ENCODE measurements around the gene STATH.

The STATH gene, protein sequence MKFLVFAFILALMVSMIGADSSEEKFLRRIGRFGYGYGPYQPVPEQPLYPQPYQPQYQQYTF

GRCh38 chr4:69995526-69996016 lies at the start of gene STATH:
Gene STATH, plus strand, starts transcription at chr4:69995966. Its CDS starts 2,472 bp downstream, at chr4:69998438.
- H3K9ac ChIP-seq (ENCODE audit: low read depth, low read length) = no peak within 1 kb of the TSS
- H3K4me1 ChIP-seq (ENCODE audit: control insufficient read depth, insufficient read depth, low read length) = no peaks in the 10 kb centered on the region
- no peaks in the 10 kb centered on the region for H3K36me3 ChIP-seq (ENCODE audit: control insufficient read depth, insufficient read depth, low read length)
- no peaks in the 10 kb centered on the region for H3K27me3 ChIP-seq (ENCODE audit: control insufficient read depth, insufficient read depth, low read length)
- no peak within 1 kb of the TSS for H3K4me3 ChIP-seq (ENCODE audit: low read depth, low read length)
- H3K9me3 ChIP-seq (ENCODE audit: control insufficient read depth, insufficient read depth, low read length) = no peaks in the 10 kb centered on the region

- Histone ChIP-seq H3K4me3 (ENCODE audit: low read depth, low read length) (no peak overlapping the region), H3K27me3 (ENCODE audit: control insufficient read depth, insufficient read depth, low read length) (no peaks in the 10 kb centered on the region), H3K9ac (ENCODE audit: low read depth, low read length) (no peak overlapping the region), H3K4me1 (ENCODE audit: control insufficient read depth, insufficient read depth, low read length) (no peaks in the 10 kb centered on the region), H3K36me3 (ENCODE audit: control insufficient read depth, insufficient read depth, low read length) (no peaks in the 10 kb centered on the region), H3K9me3 (ENCODE audit: control insufficient read depth, insufficient read depth, low read length) (no peaks in the 10 kb centered on the region)
Observed at GRCh38 chr4:69951602-69952001, 44.2 kb upstream of the STATH start.

DNA sequence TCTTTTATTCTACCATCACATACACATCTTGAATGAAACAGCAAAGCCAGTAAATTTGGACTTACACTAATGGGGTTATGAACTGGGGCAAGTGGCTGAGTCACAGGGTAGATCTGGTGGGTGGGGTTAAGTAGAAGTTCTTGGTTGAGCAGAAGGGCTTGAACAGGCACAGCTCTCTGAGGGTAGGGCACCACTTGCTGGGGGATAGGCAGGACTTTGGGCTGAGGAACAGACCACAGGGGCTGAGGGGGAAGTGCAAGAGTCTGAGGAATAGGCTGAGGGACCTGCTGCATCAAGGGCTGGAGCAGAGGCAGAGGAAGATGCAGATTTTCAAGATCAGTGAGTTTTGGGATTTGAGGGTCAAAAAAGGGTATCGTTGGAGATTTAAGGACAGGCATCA lies 38.6 kb upstream of the STATH start:
- no peaks in the 10 kb centered on the region for H3K27me3 ChIP-seq (ENCODE audit: control insufficient read depth, insufficient read depth, low read length)
- no peak overlapping the region for H3K9ac ChIP-seq (ENCODE audit: low read depth, low read length)
- no peaks in the 10 kb centered on the region for H3K4me1 ChIP-seq (ENCODE audit: control insufficient read depth, insufficient read depth, low read length)
- H3K36me3 ChIP-seq (ENCODE audit: control insufficient read depth, insufficient read depth, low read length) = no peaks in the 10 kb centered on the region
- no peaks in the 10 kb centered on the region for H3K9me3 ChIP-seq (ENCODE audit: control insufficient read depth, insufficient read depth, low read length)
- no peak overlapping the region for H3K4me3 ChIP-seq (ENCODE audit: low read depth, low read length)

- Histone ChIP-seq H3K27me3 (ENCODE audit: control insufficient read depth, insufficient read depth, low read length) (no peaks in the 10 kb centered on the region), H3K9me3 (ENCODE audit: control insufficient read depth, insufficient read depth, low read length) (no peaks in the 10 kb centered on the region), H3K36me3 (ENCODE audit: control insufficient read depth, insufficient read depth, low read length) (no peaks in the 10 kb centered on the region), H3K4me1 (ENCODE audit: control insufficient read depth, insufficient read depth, low read length) (no peaks in the 10 kb centered on the region), H3K4me3 (ENCODE audit: low read depth, low read length) (no peak within 1 kb of the TSS), H3K9ac (ENCODE audit: low read depth, low read length) (no peak within 1 kb of the TSS)
Observed at GRCh38 chr4:69965628-69966027, 30.1 kb upstream of the STATH start, which contains the start of gene CSN2. Gene CSN2, minus strand, starts transcription at chr4:69965728. Its CDS starts 4,733 bp downstream, at chr4:69960995.

- H3K4me1 ChIP-seq (ENCODE audit: control insufficient read depth, insufficient read depth, low read length) = no peaks in the 10 kb centered on the region
- no peaks in the 10 kb centered on the region for H3K9me3 ChIP-seq (ENCODE audit: control insufficient read depth, insufficient read depth, low read length)
- H3K4me3 ChIP-seq (ENCODE audit: low read depth, low read length) = no peak overlapping the region
- H3K9ac ChIP-seq (ENCODE audit: low read depth, low read length) = no peak overlapping the region
- H3K36me3 ChIP-seq (ENCODE audit: control insufficient read depth, insufficient read depth, low read length) = no peaks in the 10 kb centered on the region
- no peaks in the 10 kb centered on the region for H3K27me3 ChIP-seq (ENCODE audit: control insufficient read depth, insufficient read depth, low read length)
Observed at GRCh38 chr4:69970071-69970470, 25.7 kb upstream of the STATH start.

GRCh38 chr4:69974631-69975030 lies 21.1 kb upstream of the STATH start:
- H3K4me3 ChIP-seq (ENCODE audit: low read depth, low read length) = no peak overlapping the region
- H3K4me1 ChIP-seq (ENCODE audit: control insufficient read depth, insufficient read depth, low read length) = no peaks in the 10 kb centered on the region
- no peaks in the 10 kb centered on the region for H3K36me3 ChIP-seq (ENCODE audit: control insufficient read depth, insufficient read depth, low read length)
- H3K27me3 ChIP-seq (ENCODE audit: control insufficient read depth, insufficient read depth, low read length) = no peaks in the 10 kb centered on the region
- no peaks in the 10 kb centered on the region for H3K9me3 ChIP-seq (ENCODE audit: control insufficient read depth, insufficient read depth, low read length)
- no peak overlapping the region for H3K9ac ChIP-seq (ENCODE audit: low read depth, low read length)

- Histone ChIP-seq H3K9ac (ENCODE audit: low read depth, low read length) (no peak overlapping the region), H3K27me3 (ENCODE audit: control insufficient read depth, insufficient read depth, low read length) (no peaks in the 10 kb centered on the region), H3K9me3 (ENCODE audit: control insufficient read depth, insufficient read depth, low read length) (no peaks in the 10 kb centered on the region), H3K4me3 (ENCODE audit: low read depth, low read length) (no peak overlapping the region), H3K36me3 (ENCODE audit: control insufficient read depth, insufficient read depth, low read length) (no peaks in the 10 kb centered on the region), H3K4me1 (ENCODE audit: control insufficient read depth, insufficient read depth, low read length) (no peaks in the 10 kb centered on the region)
Observed at GRCh38 chr4:69977582-69977981, 18.2 kb upstream of the STATH start.

DNA sequence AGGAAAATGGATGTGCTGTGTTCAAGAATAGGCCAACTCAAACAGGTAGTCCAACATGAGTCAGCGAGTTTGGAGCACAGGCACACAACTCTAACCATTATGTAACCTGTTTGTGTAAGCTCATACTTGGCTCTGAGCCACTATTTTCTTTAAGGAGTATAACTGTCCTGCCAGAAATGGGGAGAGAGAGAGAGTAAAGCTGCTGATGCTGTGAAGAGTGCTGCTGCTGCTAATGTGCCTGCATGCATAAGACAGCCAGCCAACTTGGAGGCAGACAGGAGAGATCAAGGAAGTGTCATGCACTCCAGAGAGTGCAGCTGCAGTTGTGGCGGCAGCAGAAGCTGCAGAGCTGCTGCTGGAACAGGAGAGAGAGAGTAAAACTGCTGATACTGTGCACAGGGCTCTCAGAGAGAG lies 11.7 kb upstream of the STATH start:
- H3K27me3 ChIP-seq (ENCODE audit: control insufficient read depth, insufficient read depth, low read length) = no peaks in the 10 kb centered on the region
- no peaks in the 10 kb centered on the region for H3K9me3 ChIP-seq (ENCODE audit: control insufficient read depth, insufficient read depth, low read length)
- no peak overlapping the region for H3K4me3 ChIP-seq (ENCODE audit: low read depth, low read length)
- no peaks in the 10 kb centered on the region for H3K4me1 ChIP-seq (ENCODE audit: control insufficient read depth, insufficient read depth, low read length)
- H3K9ac ChIP-seq (ENCODE audit: low read depth, low read length) = peak overlapping the region; percentile 50
- H3K36me3 ChIP-seq (ENCODE audit: control insufficient read depth, insufficient read depth, low read length) = no peaks in the 10 kb centered on the region

DNA sequence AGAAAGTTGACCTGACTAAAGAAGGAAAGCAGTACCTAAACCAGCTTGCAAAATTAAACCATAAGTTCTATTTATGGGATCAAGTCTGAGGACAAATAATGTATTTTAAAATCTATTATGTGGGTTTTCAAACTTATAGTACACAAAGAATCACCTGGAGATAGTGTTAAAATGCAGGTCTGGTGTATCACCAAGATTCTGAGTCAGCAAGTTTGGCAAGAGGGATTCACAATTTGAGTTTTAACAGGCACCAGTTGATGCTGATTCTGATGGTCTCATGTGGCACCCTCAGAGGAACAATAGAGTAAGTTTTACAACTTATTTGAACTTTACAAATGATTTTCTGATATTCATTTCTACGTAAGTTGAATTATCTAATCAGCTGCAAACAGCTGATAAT lies 9.1 kb upstream of the STATH start:
- Histone ChIP-seq H3K9ac (ENCODE audit: low read depth, low read length) (no peak overlapping the region), H3K4me3 (ENCODE audit: low read depth, low read length) (no peak overlapping the region), H3K9me3 (ENCODE audit: control insufficient read depth, insufficient read depth, low read length) (no peaks in the 10 kb centered on the region), H3K4me1 (ENCODE audit: control insufficient read depth, insufficient read depth, low read length) (no peaks in the 10 kb centered on the region), H3K36me3 (ENCODE audit: control insufficient read depth, insufficient read depth, low read length) (no peaks in the 10 kb centered on the region), H3K27me3 (ENCODE audit: control insufficient read depth, insufficient read depth, low read length) (no peaks in the 10 kb centered on the region)

DNA sequence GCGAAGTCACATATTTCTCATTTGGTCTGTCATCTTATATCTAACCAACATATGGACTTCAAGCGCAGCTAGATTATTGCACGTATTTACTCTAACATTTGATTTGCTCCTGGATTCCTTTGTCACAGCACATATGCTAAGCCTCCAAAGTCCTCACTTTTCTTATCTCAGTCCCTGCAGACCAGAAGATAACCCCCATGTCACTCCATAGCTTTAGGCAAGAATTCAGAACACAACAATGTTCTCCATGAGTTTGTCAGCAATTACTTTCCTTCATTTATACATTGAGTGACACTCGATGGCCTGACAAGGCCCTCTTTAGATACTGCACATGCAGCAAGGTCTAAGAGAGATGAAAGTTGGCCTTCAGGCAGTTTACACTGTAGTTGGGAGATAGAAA lies 4.8 kb upstream of the STATH start:
- Histone ChIP-seq H3K4me3 (ENCODE audit: low read depth, low read length) (no peak overlapping the region), H3K9ac (ENCODE audit: low read depth, low read length) (no peak overlapping the region), H3K4me1 (ENCODE audit: control insufficient read depth, insufficient read depth, low read length) (no peaks in the 10 kb centered on the region), H3K27me3 (ENCODE audit: control insufficient read depth, insufficient read depth, low read length) (no peaks in the 10 kb centered on the region), H3K36me3 (ENCODE audit: control insufficient read depth, insufficient read depth, low read length) (no peaks in the 10 kb centered on the region), H3K9me3 (ENCODE audit: control insufficient read depth, insufficient read depth, low read length) (no peaks in the 10 kb centered on the region)

- Histone ChIP-seq H3K36me3 (ENCODE audit: control insufficient read depth, insufficient read depth, low read length) (no peaks in the 10 kb centered on the region), H3K9ac (ENCODE audit: low read depth, low read length) (no peak overlapping the region), H3K27me3 (ENCODE audit: control insufficient read depth, insufficient read depth, low read length) (no peaks in the 10 kb centered on the region)
Observed at GRCh38 chr4:69994782-69995181, 984 bp upstream of the STATH start.

GRCh38 chr4:69999420-69999819 lies 3.7 kb downstream of the STATH start:
- Histone ChIP-seq H3K4me1 (ENCODE audit: control insufficient read depth, insufficient read depth, low read length) (no peaks in the 10 kb centered on the region), H3K36me3 (ENCODE audit: control insufficient read depth, insufficient read depth, low read length) (no peaks in the 10 kb centered on the region), H3K9me3 (ENCODE audit: control insufficient read depth, insufficient read depth, low read length) (no peaks in the 10 kb centered on the region), H3K27me3 (ENCODE audit: control insufficient read depth, insufficient read depth, low read length) (no peaks in the 10 kb centered on the region), H3K9ac (ENCODE audit: low read depth, low read length) (no peak overlapping the region), H3K4me3 (ENCODE audit: low read depth, low read length) (no peak overlapping the region)

More at GRCh38 chr4:69994782-69995181, 984 bp upstream of the STATH start:
- Histone ChIP-seq H3K4me3 (ENCODE audit: low read depth, low read length) (no peak overlapping the region), H3K4me1 (ENCODE audit: control insufficient read depth, insufficient read depth, low read length) (no peaks in the 10 kb centered on the region), H3K9me3 (ENCODE audit: control insufficient read depth, insufficient read depth, low read length) (no peaks in the 10 kb centered on the region)

Data from iPS-15b (cell line).